HG03354 (cell line): ENCODE results near the gene MAML3.

ENCODE experiments used
- ATAC-seq: cut with Tn5 transposase; IDR thresholded peaks from one replicate; pipeline ENCODE4 v1.9.1; 2021; ENCODE audit warnings: mild to moderate bottlenecking; ENCODE audit not compliant: unreplicated experiment, poor library complexity, severe bottlenecking

MAML3 gene

GRCh38 chr4:140157341-140157740, 3.4 kb upstream of the MAML3 start:
- ATAC-seq: no peak

GRCh38 chr4:140156529-140157171, 2.7 kb upstream of the MAML3 start:
- peak; percentile 73 for ATAC-seq

DNA sequence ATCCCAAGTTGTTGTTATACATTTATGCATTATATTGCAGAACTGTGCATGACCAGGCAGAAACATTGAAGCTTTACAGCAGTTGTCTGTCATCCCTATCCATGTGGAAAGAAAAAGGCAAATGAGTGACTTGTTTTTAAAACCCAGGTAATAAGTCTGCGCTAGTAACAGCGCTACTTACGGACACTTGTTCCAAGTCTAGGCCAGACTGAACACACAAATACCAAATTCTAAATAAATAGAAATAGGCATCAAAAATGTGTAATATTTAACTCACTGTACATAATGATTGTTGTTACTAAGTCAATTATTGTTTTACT, 548 bp upstream of the MAML3 start:
- no peak for ATAC-seq

GRCh38 chr4:140153419-140153717, 616 bp downstream of the MAML3 start:
- no peak for ATAC-seq

GRCh38 chr4:140152751-140153418, 1.1 kb downstream of the MAML3 start:
- no peak for ATAC-seq

GRCh38 chr4:140152013-140152703, 1.8 kb downstream of the MAML3 start:
- ATAC-seq: no peak

- ATAC-seq: no peak
Measured at GRCh38 chr4:140151699-140152012, 2.3 kb downstream of the MAML3 start.

GRCh38 chr4:140150886-140151698, 2.9 kb downstream of the MAML3 start:
- no peak for ATAC-seq

DNA sequence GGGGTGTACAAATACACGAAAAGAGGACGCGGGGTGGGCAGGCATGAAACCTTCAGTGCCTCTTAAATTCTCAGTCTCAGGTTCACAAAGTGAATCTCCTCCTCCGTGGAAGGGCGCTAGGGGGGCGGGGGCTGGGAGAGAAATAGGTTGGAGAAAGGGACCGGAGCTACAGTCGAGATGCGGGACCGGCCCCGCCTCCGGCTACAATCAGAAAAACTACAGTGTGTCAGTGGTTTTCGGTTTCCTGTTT, 3.4 kb downstream of the MAML3 start:
- no peak for ATAC-seq

GRCh38 chr4:140149846-140150635, 3.9 kb downstream of the MAML3 start:
- no peak for ATAC-seq

DNA sequence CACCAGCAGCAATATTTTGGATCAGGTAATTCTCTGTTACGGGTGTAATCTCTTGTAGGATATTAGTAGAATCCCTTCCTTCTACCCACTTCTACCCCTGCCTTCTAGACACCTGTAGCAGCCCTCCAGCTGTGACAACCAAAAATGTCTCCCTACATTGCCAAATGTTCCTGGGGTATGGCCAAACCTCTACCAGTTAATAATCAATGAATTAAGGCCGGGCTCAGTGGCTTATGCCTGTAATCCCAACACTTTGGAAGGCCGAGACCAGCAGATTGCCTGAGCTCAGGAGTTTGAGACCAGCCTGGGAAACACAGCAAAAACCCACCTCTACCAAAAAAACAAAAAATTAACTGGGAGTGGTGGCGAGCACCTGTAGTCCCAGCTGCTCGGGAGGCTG, 9.9 kb downstream of the MAML3 start:
- no peak for ATAC-seq

- ATAC-seq: no peak
Measured at GRCh38 chr4:140141210-140141835, 12.7 kb downstream of the MAML3 start.

DNA sequence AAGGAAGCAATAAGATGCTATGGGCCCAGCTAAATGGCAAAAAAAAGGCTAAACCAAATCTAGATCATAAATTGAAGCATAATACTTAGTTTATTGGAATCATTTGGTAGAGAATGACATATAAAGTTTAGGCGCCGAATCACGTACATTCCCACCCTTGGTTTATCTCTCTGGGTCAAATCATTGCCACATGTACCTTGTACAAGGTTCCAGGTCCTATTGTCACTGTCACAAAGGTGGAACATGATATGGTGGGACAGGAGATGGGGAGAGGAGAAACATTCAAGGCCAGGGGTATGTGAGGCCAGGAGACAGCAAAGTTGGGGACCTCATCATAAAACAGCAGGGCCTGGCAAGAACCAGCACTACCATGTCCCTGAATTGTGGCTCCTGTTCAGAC, 13.4 kb downstream of the MAML3 start:
- no peak for ATAC-seq

- no peak for ATAC-seq
Measured at GRCh38 chr4:140138428-140138827, 15.6 kb downstream of the MAML3 start.

GRCh38 chr4:140137671-140138070, 16.3 kb downstream of the MAML3 start:
- ATAC-seq: no peak

DNA sequence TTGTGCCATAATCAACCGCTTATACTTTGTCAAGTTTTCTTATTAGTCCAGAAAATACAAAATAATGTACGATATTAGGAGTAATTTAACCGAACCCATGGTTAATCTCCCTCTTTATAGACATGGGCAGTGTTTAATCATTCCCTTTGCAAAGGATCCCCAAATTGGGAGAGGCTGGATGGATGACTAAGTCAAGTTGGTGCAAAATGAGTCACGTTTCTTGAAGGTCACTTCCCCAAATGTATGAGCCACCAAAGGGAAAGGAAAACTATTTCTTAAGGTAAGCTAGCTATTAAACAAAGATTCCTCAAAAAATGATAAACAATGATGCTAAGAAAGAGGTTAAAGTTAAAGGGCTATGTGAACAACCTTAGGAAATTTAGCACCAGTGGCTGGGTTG, 17.5 kb downstream of the MAML3 start:
- ATAC-seq: no peak

GRCh38 chr4:140135529-140136088, 18.4 kb downstream of the MAML3 start:
- ATAC-seq: no peak

GRCh38 chr4:140134746-140135425, 19.1 kb downstream of the MAML3 start:
- no peak for ATAC-seq

DNA sequence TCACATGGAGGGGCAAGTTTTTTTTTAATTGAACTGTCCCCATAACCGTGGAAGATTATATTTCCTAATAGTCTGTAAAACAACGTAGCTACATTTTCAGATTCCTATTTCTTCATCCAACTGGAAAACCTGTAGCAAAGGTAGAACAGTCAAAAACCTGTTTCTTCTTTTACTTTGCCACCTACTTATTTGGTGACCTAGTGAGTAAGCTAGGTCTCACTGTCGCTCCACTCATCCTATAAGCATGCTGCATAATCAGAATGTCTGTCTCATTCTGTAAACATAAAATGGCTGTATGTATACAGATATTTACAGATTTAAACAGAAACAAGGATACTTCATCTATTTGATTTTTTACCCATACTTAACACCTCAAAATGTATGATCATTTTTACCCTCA, 20.4 kb downstream of the MAML3 start:
- ATAC-seq: no peak
